K562 (cell line): ENCODE results near the gene ZFAND2B. TPM values are rescaled to one million over a fixed set of nuclear protein-coding genes. Genes with fewer than 3 reads are reported as not detected.

Experiments
- ATF1 ChIP-seq, 2 experiments: fragments of 450-650 bp in 1 of 2; IDR thresholded peaks; 2 replicates each; pipeline ENCODE4 v1.6.1; 2016; ENCODE audit warnings: missing compliant biosample characterization in 1 of 2, missing genetic modification characterization in 1 of 2
- CBX5 ChIP-seq: IDR thresholded peaks from 2 replicates; pipeline ENCODE4 v1.6.1; 2014; ENCODE audit warnings: low read depth, borderline replicate concordance
- CREB1 ChIP-seq, 2 experiments: sonication (generic) in 1 of 2; formaldehyde crosslinking in 1 of 2; IDR thresholded peaks; 2 replicates each; pipeline versions ENCODE4 v1.6.1 to v1.8.0; 2012 to 2022; ENCODE audit warnings: inconsistent platforms in 1 of 2, mild to moderate bottlenecking in 1 of 2, missing genetic modification reagents in 1 of 2, moderate library complexity in 1 of 2
- ERF ChIP-seq: fragments of 450-650 bp; formaldehyde crosslinking; IDR thresholded peaks from 2 replicates; pipeline ENCODE4 v1.4.0; 2020; ENCODE audit warnings: mild to moderate bottlenecking, mixed read lengths
- GATAD2B ChIP-seq: fragments of 450-650 bp; IDR thresholded peaks from 2 replicates; pipeline ENCODE4 v1.6.1; 2017; ENCODE audit warnings: mild to moderate bottlenecking, borderline replicate concordance
- KAT7 ChIP-seq: sonication (generic); formaldehyde crosslinking; IDR thresholded peaks from 2 replicates; pipeline ENCODE4 v1.8.0; 2022; ENCODE audit warnings: missing genetic modification reagents, mild to moderate bottlenecking, borderline replicate concordance
- KDM4B ChIP-seq, 2 experiments: fragments of 450-650 bp in 1 of 2; sonication (generic) in 1 of 2; IDR thresholded peaks; 2 replicates each; pipeline ENCODE4 v1.6.1; 2016 to 2017; ENCODE audit warnings: borderline replicate concordance in 2 of 2, antibody characterized with exemption in 1 of 2, low read depth in 1 of 2, mild to moderate bottlenecking in 1 of 2
- KDM5B ChIP-seq: fragments of 200-600 bp; sonication (generic); IDR thresholded peaks from 2 replicates; pipeline ENCODE4 v1.6.1; 2012; ENCODE audit warnings: low read depth, mild to moderate bottlenecking, moderate library complexity, low read length, control low read depth, inconsistent platforms; ENCODE audit not compliant: insufficient replicate concordance
- MBD1 ChIP-seq: fragments of 250-450 bp; sonication (Bioruptor Pico); IDR thresholded peaks from 2 replicates; pipeline ENCODE4 v1.8.0; 2022; ENCODE audit warnings: inconsistent platforms
- PHF8 ChIP-seq: fragments of 200-600 bp; sonication (generic); IDR thresholded peaks from 2 replicates; pipeline ENCODE4 v1.6.1; 2012; ENCODE audit warnings: mixed run types, mild to moderate bottlenecking, inconsistent platforms, low read length, moderate library complexity, borderline replicate concordance
- RNF2 ChIP-seq: sonication (generic); IDR thresholded peaks from 2 replicates; pipeline ENCODE4 v1.6.1; 2016
- SMAD4 ChIP-seq: fragments of 250-450 bp; sonication (Bioruptor Pico); conservative IDR thresholded peaks from 2 replicates; pipeline ENCODE4 v1.8.0; 2021; ENCODE audit warnings: inconsistent platforms, mild to moderate bottlenecking, moderate library complexity
- TAF1 ChIP-seq: IDR thresholded peaks from 2 replicates; pipeline ENCODE4 v1.6.1; 2011; ENCODE audit warnings: mild to moderate bottlenecking, low read length, moderate library complexity; ENCODE audit not compliant: insufficient read depth, control insufficient read depth, severe bottlenecking; ENCODE audit errors: extremely low read depth
- TSC22D4 ChIP-seq: fragments of 450-650 bp; IDR thresholded peaks from 2 replicates; pipeline ENCODE4 v1.6.1; 2016; ENCODE audit warnings: missing genetic modification characterization, missing biosample characterization, control low read depth
- XRCC3 ChIP-seq: fragments of 450-650 bp; IDR thresholded peaks from 2 replicates; pipeline ENCODE4 v1.6.1; 2017; ENCODE audit warnings: mild to moderate bottlenecking, moderate library complexity
- ZNF764 ChIP-seq: fragments of 250-450 bp; sonication (Bioruptor Pico); IDR thresholded peaks from 2 replicates; pipeline ENCODE4 v1.4.0; 2020; ENCODE audit warnings: low read depth, mild to moderate bottlenecking, moderate library complexity
- polyA plus RNA-seq, 8 experiments: library from polyadenylated mRNA; depleted of rRNA in 4 of 8; stranded (reverse) in 5 of 8; unstranded in 3 of 8; fragments of >200 nt; fragmentation: Nextera tagmentation in 2 of 8; fragmentation: Illumina TruSeq in 1 of 8; extraction: Ambion mirVana in 2 of 8; extraction: Trizol in 1 of 8; gene quantifications; 2 replicates each; pipeline versions ENCODE4 v1.2.1 to v1.2.3, GENCODE V29; 2011 to 2014; ENCODE audit warnings: inconsistent platforms in 1 of 8, missing spikeins in 1 of 8
- total RNA-seq, 7 experiments: library from RNA; depleted of rRNA in 6 of 7; stranded (reverse); fragments of >200 nt in 6 of 7; fragmentation: Illumina TruSeq in 2 of 7; extraction: Trizol in 2 of 7; gene quantifications; 2 replicates each; pipeline versions ENCODE4 v1.2.1 to v1.2.3, GENCODE V29; 2011 to 2021; ENCODE audit warnings: low replicate concordance in 1 of 7
- TF ChIP-seq, protein P1 (sequence below): fragments of 250-450 bp; sonication (Bioruptor Pico); IDR thresholded peaks from 2 replicates; pipeline ENCODE4 v1.9.0; 2021; ENCODE audit warnings: mild to moderate bottlenecking, inconsistent platforms
- TF ChIP-seq, protein P2 (sequence below): fragments of 250-450 bp; sonication (Bioruptor Pico); IDR thresholded peaks from 2 replicates; pipeline ENCODE4 v1.8.0; 2021; ENCODE audit warnings: borderline replicate concordance, mild to moderate bottlenecking, moderate library complexity; ENCODE audit not compliant: poor library complexity, severe bottlenecking
- TF ChIP-seq, protein P3 (sequence below): fragments of 450-650 bp; formaldehyde crosslinking; IDR thresholded peaks from 2 replicates; pipeline ENCODE4 v1.4.0; 2020; ENCODE audit warnings: mild to moderate bottlenecking, mixed read lengths

Gene ZFAND2B
- total and polyA plus RNA-seq, 9 of the 15 experiments (the other 6 are each of a cell fraction or from before 2014, with no cell fraction given): 9.9 to 33.3 (median 26.1) TPM

GRCh38 chr2:219218732-219219701 is 12.4 kb downstream of the ZFAND2B start, which contains the start of gene ABCB6 (continued):
- no peak for TF ChIP-seq TSC22D4 (tag)
- TF ChIP-seq, protein P1, sequence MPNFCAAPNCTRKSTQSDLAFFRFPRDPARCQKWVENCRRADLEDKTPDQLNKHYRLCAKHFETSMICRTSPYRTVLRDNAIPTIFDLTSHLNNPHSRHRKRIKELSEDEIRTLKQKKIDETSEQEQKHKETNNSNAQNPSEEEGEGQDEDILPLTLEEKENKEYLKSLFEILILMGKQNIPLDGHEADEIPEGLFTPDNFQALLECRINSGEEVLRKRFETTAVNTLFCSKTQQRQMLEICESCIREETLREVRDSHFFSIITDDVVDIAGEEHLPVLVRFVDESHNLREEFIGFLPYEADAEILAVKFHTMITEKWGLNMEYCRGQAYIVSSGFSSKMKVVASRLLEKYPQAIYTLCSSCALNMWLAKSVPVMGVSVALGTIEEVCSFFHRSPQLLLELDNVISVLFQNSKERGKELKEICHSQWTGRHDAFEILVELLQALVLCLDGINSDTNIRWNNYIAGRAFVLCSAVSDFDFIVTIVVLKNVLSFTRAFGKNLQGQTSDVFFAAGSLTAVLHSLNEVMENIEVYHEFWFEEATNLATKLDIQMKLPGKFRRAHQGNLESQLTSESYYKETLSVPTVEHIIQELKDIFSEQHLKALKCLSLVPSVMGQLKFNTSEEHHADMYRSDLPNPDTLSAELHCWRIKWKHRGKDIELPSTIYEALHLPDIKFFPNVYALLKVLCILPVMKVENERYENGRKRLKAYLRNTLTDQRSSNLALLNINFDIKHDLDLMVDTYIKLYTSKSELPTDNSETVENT (CRISPR knock-in tag): peak; percentile 64; the same call in 1 of the 2 replicates
- TF ChIP-seq ERF (CRISPR knock-in tag): peak; percentile 87
- no peak for TF ChIP-seq CBX5
- TF ChIP-seq ZNF764 (CRISPR knock-in tag): no peak
- TF ChIP-seq, protein P2, sequence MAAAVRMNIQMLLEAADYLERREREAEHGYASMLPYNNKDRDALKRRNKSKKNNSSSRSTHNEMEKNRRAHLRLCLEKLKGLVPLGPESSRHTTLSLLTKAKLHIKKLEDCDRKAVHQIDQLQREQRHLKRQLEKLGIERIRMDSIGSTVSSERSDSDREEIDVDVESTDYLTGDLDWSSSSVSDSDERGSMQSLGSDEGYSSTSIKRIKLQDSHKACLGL: peak; percentile 35
- TF ChIP-seq, protein P3, sequence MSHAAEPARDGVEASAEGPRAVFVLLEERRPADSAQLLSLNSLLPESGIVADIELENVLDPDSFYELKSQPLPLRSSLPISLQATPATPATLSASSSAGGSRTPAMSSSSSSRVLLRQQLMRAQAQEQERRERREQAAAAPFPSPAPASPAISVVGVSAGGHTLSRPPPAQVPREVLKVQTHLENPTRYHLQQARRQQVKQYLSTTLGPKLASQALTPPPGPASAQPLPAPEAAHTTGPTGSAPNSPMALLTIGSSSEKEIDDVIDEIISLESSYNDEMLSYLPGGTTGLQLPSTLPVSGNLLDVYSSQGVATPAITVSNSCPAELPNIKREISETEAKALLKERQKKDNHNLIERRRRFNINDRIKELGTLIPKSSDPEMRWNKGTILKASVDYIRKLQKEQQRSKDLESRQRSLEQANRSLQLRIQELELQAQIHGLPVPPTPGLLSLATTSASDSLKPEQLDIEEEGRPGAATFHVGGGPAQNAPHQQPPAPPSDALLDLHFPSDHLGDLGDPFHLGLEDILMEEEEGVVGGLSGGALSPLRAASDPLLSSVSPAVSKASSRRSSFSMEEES (CRISPR knock-in tag): peak; percentile 95
- no peak for TF ChIP-seq SMAD4
- TF ChIP-seq TAF1: peak; percentile 72
- peak; percentile 68; the same call in 1 of the 2 replicates for TF ChIP-seq GATAD2B
- peak; percentile 78; the same call in 1 of the 2 replicates for TF ChIP-seq MBD1 (CRISPR knock-in tag)
- no peak for TF ChIP-seq XRCC3
- peak; percentile 70 for TF ChIP-seq KDM5B
- peak; percentile 47; the same call in 1 of the 2 replicates for TF ChIP-seq KAT7
- TF ChIP-seq RNF2: peak; percentile 42; the same call in 1 of the 2 replicates
- TF ChIP-seq PHF8: peak; percentile 76; the same call in 1 of the 2 replicates
- TF ChIP-seq ATF1 (CRISPR knock-in tag; IDR thresholded peaks at IDR 0.05): no peak
- TF ChIP-seq ATF1 (tag; IDR thresholded peaks at IDR 0.05): peak; percentile 62; the same call in 1 of the 2 replicates
- 0 out of 4 replicates have a peak, but pooled peaks of 1 of the 2 experiments have one; percentile 24 for TF ChIP-seq KDM4B (IDR thresholded peaks at IDR 0.05; ENCODE audit: borderline replicate concordance in 2 of 2, low read depth in 1 of 2)
- TF ChIP-seq CREB1 (IDR thresholded peaks at IDR 0.05): peak; percentile 56; the same call in 1 of the 2 replicates
- peak; percentile 0; the same call in 1 of the 2 replicates for TF ChIP-seq CREB1 (CRISPR knock-in tag; IDR thresholded peaks at IDR 0.05)
